ENCODE measurements around the gene FRMD4B.

FRMD4B gene

DNA sequence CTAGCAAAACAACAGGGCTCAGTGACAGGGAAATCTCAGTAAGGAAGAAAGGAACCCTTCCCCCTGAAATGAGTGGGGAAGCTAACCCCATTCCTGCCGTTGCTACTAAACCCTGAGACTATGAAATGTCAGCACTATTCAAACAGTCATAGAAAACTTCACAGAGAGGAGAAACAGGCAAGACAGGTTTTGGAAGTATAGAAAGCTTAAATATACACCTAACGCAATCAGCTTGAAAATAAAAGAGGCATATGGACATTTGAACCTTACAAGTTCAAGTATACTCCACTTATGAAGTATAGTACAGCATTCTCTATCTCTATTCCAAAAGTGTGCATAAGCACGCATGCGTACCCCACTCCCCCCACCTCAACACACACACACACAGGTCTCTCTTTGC is 17.6 kb upstream of the FRMD4B start:
- DNase-seq = no peak

DNA sequence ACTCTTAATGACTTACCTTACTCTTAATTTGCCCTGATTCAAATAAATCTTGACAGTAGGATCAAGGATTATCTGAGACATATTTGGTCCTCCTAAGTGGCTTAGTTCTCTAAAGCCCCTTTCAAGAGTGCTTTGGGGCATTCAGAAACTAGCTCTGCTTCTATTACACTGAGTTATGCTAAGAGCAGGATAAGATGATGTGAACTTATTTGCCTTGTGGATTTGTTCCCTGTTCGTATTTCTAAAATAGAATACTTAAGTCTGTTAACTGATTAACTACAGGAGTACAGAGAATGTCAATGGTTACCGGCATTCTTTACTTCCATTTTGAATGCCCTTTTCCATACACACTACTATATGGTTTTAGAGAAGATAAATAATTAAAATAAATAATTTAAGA is 14.8 kb upstream of the FRMD4B start:
- no peak for DNase-seq

DNA sequence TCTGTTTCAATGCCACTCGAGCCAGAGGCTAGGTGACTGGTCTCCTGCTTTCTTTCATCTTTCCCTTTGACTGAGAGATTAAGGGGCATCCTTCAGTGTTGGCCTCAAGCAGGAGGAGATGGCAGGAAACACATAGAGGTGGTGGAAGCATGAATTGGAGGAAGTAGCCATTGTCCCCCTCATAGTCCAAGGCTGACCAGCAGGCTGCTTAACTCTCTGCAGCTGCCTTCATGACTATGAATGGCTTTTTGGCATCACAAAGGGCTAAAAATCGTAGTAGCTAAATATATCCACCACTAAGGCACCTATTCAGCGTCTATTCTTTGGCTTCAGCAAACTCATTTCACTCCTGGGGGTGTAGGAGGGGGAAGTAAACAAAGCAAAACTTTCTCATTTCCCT is 7.0 kb upstream of the FRMD4B start:
- DNase-seq = no peak

DNA sequence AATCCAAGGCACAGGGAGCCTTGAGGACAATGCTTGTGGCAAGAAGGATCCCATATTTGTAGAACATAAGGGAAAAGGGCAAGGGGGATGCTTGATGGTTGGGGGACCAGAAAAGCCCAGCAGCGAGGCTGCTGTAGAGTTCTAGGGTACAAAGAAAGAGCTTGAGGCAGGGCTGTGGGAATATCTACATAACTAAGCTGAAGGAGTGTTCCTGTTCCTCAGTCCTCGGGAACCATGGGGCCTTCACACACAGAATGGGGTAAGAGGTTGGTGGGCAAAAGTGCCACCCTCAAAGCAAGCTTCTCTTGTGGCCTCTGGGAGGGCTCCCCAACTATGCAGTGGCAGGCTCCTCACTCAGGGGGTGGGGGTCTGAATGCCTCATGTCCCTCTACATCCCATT is 6.5 kb upstream of the FRMD4B start:
- DNase-seq = no peak

DNA sequence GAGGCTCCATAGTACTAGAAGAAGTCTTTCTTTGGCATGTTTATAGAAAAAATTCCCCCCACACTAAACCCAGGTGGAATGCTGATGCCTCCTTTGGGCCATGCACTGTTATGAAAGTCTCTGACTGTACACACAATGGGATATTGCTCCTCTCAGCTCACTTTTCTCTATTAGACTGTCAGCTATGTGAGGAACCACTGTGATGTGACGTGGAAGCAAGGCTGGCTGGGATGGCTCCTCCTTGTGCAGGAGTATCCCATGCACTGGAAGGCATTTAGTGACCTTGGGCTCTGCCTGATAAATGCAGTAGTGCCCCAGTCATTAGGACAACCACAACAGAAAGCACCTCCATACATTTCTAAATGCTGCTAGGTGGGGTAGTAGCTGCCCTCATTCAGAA is 5.7 kb upstream of the FRMD4B start:
- DNase-seq = no peak

DNA sequence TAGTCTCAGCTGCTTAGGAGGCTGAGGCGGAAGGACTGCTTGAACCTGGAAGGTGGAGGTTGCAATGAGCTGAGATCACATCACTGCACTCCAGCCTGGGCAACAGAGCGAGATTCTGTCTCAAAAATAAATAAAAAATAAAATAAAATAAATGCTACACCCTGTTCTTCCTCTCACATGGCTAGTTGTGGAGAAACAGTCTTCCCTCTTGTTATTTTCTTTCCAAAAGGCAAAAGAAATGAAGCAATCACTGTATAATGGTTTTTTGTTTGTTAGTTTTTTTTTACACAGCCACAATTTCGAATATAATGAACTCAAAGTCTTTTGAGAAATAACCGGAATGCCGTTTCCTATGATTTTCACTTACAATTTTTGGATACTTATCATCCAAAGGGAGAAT is 4.9 kb upstream of the FRMD4B start:
- DNase-seq = no peak

DNA sequence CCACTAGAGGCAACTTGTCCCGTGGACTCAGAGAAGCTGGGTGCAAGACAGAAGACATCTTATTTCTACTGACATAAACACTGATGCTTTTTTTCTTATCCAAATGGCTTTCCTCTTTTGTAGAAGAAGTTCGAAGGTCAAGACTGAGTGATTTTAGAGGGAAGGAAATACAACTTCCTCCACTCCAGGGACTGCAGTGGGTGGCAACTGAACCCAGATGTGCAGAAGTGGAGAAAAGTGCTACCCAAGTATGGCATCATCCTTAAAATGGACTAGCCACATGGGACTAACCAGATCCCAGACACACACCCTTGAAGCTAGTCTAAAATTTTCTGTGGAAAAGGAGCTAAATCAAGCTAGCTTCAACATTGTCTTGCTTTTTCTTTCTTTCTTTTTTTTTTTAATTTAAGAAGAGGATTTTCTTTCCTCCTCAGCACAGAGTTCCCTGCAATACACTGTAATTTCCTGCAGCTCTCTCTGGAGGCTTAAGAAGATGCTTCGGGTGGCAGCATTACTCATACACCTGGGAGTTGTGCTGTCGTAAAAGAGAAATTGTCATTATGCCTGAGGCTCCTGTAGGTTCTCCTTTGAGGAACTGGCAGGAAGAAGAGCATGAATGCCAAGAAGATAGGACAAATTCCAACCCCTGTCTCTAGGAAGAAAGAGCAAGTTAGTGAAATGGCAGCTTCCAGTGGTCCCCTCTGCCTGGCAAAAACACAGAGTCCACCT is 3.8 kb upstream of the FRMD4B start:
- no peak for DNase-seq

DNA sequence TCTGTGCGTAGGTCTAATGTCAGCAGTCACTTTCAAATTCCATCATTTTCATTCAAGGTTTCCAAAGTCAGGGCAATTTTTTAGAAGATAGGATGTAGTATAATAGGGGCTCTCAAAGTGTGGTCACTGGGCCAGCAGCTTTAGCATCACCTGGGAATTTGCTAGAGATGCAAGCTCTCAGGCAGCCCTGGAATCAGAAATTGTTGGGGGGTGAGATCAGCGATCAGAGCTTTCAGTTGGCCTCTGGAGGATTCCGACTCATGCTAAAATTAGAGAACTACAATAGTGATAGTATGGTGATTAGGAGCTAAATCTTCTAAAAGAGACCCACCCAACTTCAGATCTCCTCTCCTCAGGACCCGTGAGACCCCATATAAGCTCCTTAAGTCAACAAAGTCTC is 2.4 kb upstream of the FRMD4B start:
- no peak for DNase-seq

GRCh38 chr3:69386556-69387385 is 883 bp upstream of the FRMD4B start:
- no peak for DNase-seq

DNA sequence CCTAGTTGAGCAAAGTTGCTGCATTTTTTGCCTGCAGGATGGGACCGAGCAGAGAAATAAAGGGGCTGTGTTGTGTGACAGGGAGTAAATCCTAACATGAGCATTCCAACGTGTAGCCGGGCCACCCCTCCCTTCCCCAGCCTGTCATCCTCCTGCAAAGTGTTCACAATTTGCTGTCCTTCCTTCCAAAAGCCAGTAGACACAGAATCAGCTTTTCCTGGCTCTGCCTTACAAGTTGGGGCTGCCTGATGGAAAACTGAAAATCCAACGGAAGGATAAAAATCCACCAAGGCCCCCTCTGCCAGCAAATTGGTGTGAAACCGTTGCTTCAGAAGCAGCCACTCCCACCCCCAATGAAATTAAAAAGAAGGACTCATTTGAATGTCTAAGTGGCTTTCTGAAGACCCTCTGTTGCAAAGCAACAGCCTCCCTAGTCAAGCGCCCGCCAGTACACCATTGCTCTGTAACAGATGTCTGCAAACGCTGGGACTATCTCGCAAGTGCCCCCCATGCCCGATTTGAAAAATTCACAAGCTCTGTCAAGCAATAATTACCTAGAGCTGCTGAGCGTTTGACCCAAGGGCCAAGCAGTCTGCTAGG is 665 bp downstream of the FRMD4B start:
- peak; percentile 53 for DNase-seq

DNA sequence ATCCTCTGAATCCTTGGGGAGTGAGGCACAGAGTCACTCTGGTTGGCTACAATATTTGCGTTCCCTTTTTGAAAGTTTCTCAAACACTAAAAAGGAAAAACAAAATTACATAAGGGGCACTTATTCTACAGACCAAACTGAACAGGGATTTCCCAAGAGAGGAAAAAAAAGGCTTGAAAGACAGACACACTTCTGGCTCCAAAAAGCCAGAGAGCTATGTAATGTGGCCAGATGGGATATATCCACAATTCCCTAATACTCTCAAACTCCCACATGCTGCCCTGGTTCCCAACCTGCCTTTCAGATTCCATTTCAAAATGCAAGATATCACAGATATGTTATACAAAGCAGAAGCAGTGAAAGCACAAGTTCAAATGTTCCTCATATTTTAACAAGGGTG is 1.6 kb downstream of the FRMD4B start:
- no peak for DNase-seq

DNA sequence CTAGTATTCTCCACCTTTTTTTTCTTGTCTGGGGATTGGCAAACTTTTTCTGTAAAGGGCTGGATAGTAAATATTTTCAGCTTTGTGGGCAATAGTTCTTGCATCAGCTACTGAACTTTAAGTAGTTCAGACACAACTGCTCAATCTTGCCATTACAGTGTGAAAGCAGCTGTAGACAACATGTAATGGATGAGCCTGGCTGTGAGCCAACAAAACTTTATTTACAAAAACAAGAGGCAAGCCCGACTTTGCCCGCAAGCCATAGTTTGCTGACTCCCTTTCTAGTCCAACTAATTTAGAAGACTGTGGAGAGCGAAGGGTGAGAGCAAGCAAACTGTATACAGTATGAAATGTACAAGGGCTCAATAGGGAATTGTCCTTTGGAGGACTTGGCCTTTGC is 6.2 kb downstream of the FRMD4B start:
- no peak for DNase-seq

DNA sequence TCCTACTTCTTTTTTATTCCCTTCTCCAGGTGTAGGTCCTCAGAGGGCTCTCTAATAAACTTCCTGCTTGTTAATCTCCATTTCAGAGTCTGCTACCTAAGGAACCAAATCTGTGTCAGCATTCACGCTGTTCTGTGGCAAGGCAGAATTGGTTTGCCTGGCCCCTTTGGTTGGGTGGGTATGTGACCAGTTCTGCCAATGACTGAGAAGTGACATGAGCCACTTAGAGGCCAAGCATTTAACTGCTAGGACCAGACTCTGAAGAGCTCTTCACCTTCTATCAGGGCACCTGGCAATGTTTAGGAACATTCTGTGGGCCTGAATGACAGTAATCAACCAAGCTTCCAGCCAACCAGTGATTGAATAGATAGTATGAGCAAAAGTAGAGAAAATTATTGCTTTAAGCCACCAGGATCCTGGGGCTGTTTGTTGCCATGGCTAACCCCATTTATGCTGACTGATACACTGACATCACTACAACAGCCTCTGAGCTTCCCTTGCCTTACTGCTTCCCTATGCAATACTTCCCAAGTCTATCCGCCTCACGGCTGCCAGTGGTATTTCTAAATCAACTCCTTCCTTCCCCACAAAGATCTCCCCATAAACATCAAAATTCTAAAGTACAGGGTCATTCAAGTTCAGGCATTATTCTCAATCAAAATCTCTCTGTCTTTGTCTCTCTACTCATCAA is 7.6 kb downstream of the FRMD4B start:
- no peak for DNase-seq

DNA sequence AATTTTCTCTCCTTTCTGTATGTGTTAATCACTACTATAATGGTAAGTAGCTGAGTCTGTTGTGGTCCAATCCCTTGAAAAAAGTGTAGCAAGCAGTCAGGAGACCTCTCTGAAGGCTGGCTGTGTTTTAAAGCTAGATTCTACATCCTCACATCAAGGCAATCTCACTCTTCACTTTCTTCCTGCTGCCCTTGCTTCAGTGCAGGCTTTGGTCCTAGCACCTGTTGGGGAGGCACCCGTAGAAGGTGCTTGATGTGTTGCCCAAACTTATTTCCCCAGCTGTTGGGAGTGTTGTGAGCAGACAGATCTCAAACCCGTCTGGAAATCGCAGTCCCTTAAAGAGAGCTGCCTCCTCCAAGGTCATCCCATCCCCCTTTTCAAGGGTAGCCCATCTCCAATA is 8.6 kb downstream of the FRMD4B start:
- DNase-seq = no peak

GRCh38 chr3:69376731-69377130 is 9.2 kb downstream of the FRMD4B start:
- no peak for DNase-seq

GRCh38 chr3:69371816-69372215 is 14.1 kb downstream of the FRMD4B start:
- no peak for DNase-seq

GRCh38 chr3:69370901-69371301 is 15.0 kb downstream of the FRMD4B start:
- no peak for DNase-seq

GRCh38 chr3:69370156-69370883 is 15.6 kb downstream of the FRMD4B start:
- DNase-seq = peak; percentile 75

DNA sequence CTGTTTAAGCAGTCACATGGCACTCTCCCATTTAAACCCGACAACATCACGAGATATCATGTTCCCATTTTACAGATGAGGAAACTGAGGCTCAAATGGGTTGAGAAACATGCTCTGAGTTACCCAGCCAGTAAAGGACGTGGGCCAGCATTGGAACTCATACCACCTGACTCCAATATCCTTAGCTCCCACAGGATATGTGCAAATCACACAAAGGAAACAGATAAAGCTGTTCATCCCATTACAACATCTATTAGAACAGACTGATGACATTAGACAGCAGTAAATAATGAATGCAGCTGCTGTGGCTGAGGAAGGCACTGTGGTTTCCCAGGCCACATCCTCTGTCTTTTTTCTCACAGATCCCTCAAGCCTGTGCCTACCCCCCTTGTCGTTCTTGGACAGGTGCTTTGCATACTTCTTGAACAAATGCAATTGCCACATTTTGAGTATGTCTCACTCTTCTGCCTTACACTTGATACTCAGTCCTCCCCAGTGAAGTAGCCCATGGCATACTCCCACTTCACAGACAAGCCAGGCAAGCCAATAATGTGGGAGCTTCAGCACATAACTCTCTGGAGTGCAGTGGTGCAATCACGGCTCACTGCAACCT is 17.7 kb downstream of the FRMD4B start:
- no peak for DNase-seq

DNA sequence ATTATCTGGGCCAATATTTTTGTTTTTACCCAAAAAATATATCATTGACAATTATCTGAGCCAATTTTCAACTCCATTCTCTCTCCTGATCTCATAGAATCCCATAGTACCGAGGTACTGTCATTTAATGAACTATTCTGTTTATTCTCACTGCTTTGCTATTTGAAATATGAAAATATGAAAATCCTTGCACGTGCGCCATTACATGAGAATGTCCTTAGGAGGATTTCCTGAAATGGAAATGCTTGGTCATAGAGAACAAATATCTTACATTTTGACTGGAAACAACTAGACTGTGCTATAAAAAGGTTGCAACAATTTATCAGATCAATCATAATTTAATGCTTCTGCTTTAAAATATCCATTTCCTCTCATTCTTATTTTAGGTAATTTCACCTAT is 18.3 kb downstream of the FRMD4B start:
- no peak for DNase-seq

GRCh38 chr3:69364354-69364753 is 21.5 kb downstream of the FRMD4B start:
- DNase-seq = no peak

GRCh38 chr3:69360690-69361089 is 25.2 kb downstream of the FRMD4B start:
- no peak for DNase-seq
